Caco-2 (cell line): ENCODE data around the gene TMEM132D. TPM values are rescaled to one million over a fixed set of nuclear protein-coding genes. Genes with fewer than 3 reads are reported as not detected.

Experiments used
- BruUV-seq: library from RNA; stranded (reverse); fragments of 400-500 nt; replicated peaks from 2 replicates; lab custom pipeline; 2021; lab: Mats Ljungman, UMichigan
- CTCF ChIA-PET: fragments of 300-600 bp; sonication (Branson Sonifier 250); formaldehyde crosslinking; loops from one replicate; lab custom pipeline; 2022; ENCODE audit warnings: antibody characterized with exemption; lab: Charles Lee
- POLR2A ChIA-PET: fragments of 300-600 bp; sonication (Branson Sonifier 250); formaldehyde crosslinking; loops from one replicate; lab custom pipeline; 2022; ENCODE audit warnings: antibody characterized with exemption; lab: Charles Lee
- DNase-seq, 2 experiments: peaks; one replicate each; pipeline versions ENCODE4 v3.0.0 to v3.0.0-alpha.2; 2020 to 2022
- H3K27me3 ChIP-seq: replicated peaks from 2 replicates; pipeline ENCODE4 v1.6.0; 2011; ENCODE audit warnings: low read length; ENCODE audit not compliant: control insufficient read depth, insufficient read depth
- H3K36me3 ChIP-seq: 2 replicates; pipeline ENCODE4 v1.5.1; 2011; ENCODE audit warnings: low read length; ENCODE audit not compliant: control insufficient read depth, insufficient read depth
- H3K4me1 ChIP-seq: fragments of 250-450 bp; sonication (Bioruptor Pico); 2 replicates; pipeline ENCODE4 v1.5.1; 2020; ENCODE audit warnings: mild to moderate bottlenecking
- H3K4me3 ChIP-seq: 2 replicates; pipeline ENCODE4 v1.5.1; 2011; ENCODE audit warnings: low read depth, mild to moderate bottlenecking, control low read depth, low read length
- H3K9me3 ChIP-seq: fragments of 250-450 bp; sonication (Bioruptor Pico); 2 replicates; pipeline ENCODE4 v1.5.1; 2020; ENCODE audit warnings: mild to moderate bottlenecking, moderate library complexity
- H3K27ac Mint-ChIP-seq: one replicate; pipeline ENCODE4 v1.8.0; 2022; ENCODE audit warnings: mixed read lengths; ENCODE audit not compliant: unreplicated experiment
- H3K27me3 Mint-ChIP-seq: one replicate; pipeline ENCODE4 v1.8.0; 2022; ENCODE audit warnings: mixed read lengths; ENCODE audit not compliant: insufficient read depth, unreplicated experiment
- H3K36me3 Mint-ChIP-seq: one replicate; pipeline ENCODE4 v1.8.0; 2022; ENCODE audit warnings: mild to moderate bottlenecking, mixed read lengths; ENCODE audit not compliant: insufficient read depth, unreplicated experiment
- H3K4me1 Mint-ChIP-seq: one replicate; pipeline ENCODE4 v1.8.0; 2022; ENCODE audit warnings: low read depth, mixed read lengths; ENCODE audit not compliant: unreplicated experiment
- H3K4me3 Mint-ChIP-seq: one replicate; pipeline ENCODE4 v1.8.0; 2022; ENCODE audit warnings: mild to moderate bottlenecking, moderate library complexity, mixed read lengths; ENCODE audit not compliant: unreplicated experiment
- H3K9me3 Mint-ChIP-seq: one replicate; pipeline ENCODE4 v1.8.0; 2022; ENCODE audit warnings: mixed read lengths; ENCODE audit not compliant: unreplicated experiment
- CTCF ChIP-seq, 2 experiments: fragments of 200-600 bp in 1 of 2; IDR thresholded peaks; 1 replicate in 1 of 2; 2 replicates in 1 of 2; pipeline versions ENCODE4 v1.5.1 to v1.8.0; 2011 to 2022; ENCODE audit warnings: antibody characterized with exemption in 1 of 2, control low read depth in 1 of 2, inconsistent platforms in 1 of 2, low read depth in 1 of 2, low read length in 1 of 2, mild to moderate bottlenecking in 1 of 2, moderate library complexity in 1 of 2; ENCODE audit not compliant: insufficient read depth in 1 of 2, severe bottlenecking in 1 of 2, unreplicated experiment in 1 of 2
- intact Hi-C: fragments of 100-400 bp; cut with micrococcal nuclease; formaldehyde crosslinking; loops from one replicate; pipeline ENCODE4 v1.10.0; 2022; ENCODE audit not compliant: unreplicated experiment
- total RNA-seq: library from RNA; stranded (reverse); gene quantifications from 2 replicates; pipeline ENCODE4 v1.2.3, GENCODE V29; 2022

The TMEM132D gene
- total RNA-seq, 1 experiment from 2014 or later: not detected

- Histone ChIP-seq H3K4me1 (no peaks in the 10 kb centered on the region), H3K9me3 (no peaks in the 10 kb centered on the region), H3K27me3 (no peaks in the 10 kb centered on the region), H3K36me3 (no peaks in the 10 kb centered on the region), H3K4me3 (no peak overlapping the region)
- Mint-ChIP-seq H3K9me3 (peaks cover 65% of the 10 kb centered on the region), H3K36me3 (no peaks in the 10 kb centered on the region), H3K27me3 (no peaks in the 10 kb centered on the region), H3K27ac (no peak overlapping the region), H3K4me1 (no peaks in the 10 kb centered on the region), H3K4me3 (no peak overlapping the region)
- DNase-seq: no peak
- CTCF ChIA-PET: no interaction called here
- no peak for TF ChIP-seq CTCF (IDR thresholded peaks at IDR 0.05; ENCODE audit: insufficient read depth in 1 of 2, low read depth in 1 of 2, low read length in 1 of 2, severe bottlenecking in 1 of 2, unreplicated experiment in 1 of 2)
- POLR2A ChIA-PET: no interaction called here
- no TSS peak for BruUV-seq
- intact Hi-C loops: no loop called here
Measured at GRCh38 chr12:129681151-129681550, 222.7 kb downstream of the TMEM132D start.

- TF ChIP-seq CTCF (IDR thresholded peaks at IDR 0.05; ENCODE audit: insufficient read depth in 1 of 2, low read depth in 1 of 2, low read length in 1 of 2, severe bottlenecking in 1 of 2, unreplicated experiment in 1 of 2): no peak
- CTCF ChIA-PET: no interaction called here
- Mint-ChIP-seq H3K4me3 (no peak overlapping the region), H3K4me1 (no peaks in the 10 kb centered on the region), H3K27me3 (no peaks in the 10 kb centered on the region), H3K9me3 (peaks cover 35% of the 10 kb centered on the region), H3K36me3 (no peaks in the 10 kb centered on the region), H3K27ac (no peak overlapping the region)
- Histone ChIP-seq H3K4me3 (no peak overlapping the region), H3K36me3 (no peaks in the 10 kb centered on the region), H3K27me3 (no peaks in the 10 kb centered on the region), H3K4me1 (no peaks in the 10 kb centered on the region), H3K9me3 (no peaks in the 10 kb centered on the region)
- intact Hi-C loops: no loop called here
- DNase-seq: no peak
- POLR2A ChIA-PET: no interaction called here
- no TSS peak for BruUV-seq
Measured at GRCh38 chr12:129676411-129676810, 227.4 kb downstream of the TMEM132D start.

GRCh38 chr12:129675947-129676346, 227.9 kb downstream of the TMEM132D start:
- no peak for TF ChIP-seq CTCF (IDR thresholded peaks at IDR 0.05; ENCODE audit: insufficient read depth in 1 of 2, low read depth in 1 of 2, low read length in 1 of 2, severe bottlenecking in 1 of 2, unreplicated experiment in 1 of 2)

More at GRCh38 chr12:129675947-129676346, 227.9 kb downstream of the TMEM132D start:
- H3K4me3 Mint-ChIP-seq: no peak overlapping the region
- ChIA-PET POLR2A (no interaction called here), CTCF (no interaction called here)
- no peaks in the 10 kb centered on the region for H3K9me3 ChIP-seq
- no peak overlapping the region for H3K27ac Mint-ChIP-seq
- no peaks in the 10 kb centered on the region for H3K36me3 ChIP-seq
- intact Hi-C loops: no loop called here
- no peak overlapping the region for H3K4me3 ChIP-seq
- no peak for DNase-seq
- H3K9me3 Mint-ChIP-seq: peaks cover 31% of the 10 kb centered on the region
- H3K4me1 ChIP-seq: no peaks in the 10 kb centered on the region
- H3K4me1 Mint-ChIP-seq: no peaks in the 10 kb centered on the region
- H3K36me3 Mint-ChIP-seq: no peaks in the 10 kb centered on the region
- no peaks in the 10 kb centered on the region for H3K27me3 ChIP-seq
- BruUV-seq: no TSS peak
- H3K27me3 Mint-ChIP-seq: no peaks in the 10 kb centered on the region
